DMS114 treated with DMSO at 0.1 percent for 48 hours (cell line): ENCODE results near the gene FGB.

Experiments used
- DNase-seq: peaks from one replicate; lab custom pipeline; 2025; ENCODE audit not compliant: unreplicated experiment; lab: John Stamatoyannopoulos, UW

The FGB gene

DNA sequence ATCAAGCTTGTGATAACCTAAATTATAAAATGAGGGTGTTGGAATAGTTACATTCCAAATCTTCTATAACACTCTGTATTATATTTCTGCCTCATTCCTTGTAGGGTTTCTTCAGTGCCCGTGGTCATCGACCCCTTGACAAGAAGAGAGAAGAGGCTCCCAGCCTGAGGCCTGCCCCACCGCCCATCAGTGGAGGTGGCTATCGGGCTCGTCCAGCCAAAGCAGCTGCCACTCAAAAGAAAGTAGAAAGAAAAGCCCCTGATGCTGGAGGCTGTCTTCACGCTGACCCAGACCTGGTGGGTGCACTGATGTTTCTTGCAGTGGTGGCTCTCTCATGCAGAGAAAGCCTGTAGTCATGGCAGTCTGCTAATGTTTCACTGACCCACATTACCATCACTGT, 2.9 kb downstream of the FGB start:
- DNase-seq = no peak

DNA sequence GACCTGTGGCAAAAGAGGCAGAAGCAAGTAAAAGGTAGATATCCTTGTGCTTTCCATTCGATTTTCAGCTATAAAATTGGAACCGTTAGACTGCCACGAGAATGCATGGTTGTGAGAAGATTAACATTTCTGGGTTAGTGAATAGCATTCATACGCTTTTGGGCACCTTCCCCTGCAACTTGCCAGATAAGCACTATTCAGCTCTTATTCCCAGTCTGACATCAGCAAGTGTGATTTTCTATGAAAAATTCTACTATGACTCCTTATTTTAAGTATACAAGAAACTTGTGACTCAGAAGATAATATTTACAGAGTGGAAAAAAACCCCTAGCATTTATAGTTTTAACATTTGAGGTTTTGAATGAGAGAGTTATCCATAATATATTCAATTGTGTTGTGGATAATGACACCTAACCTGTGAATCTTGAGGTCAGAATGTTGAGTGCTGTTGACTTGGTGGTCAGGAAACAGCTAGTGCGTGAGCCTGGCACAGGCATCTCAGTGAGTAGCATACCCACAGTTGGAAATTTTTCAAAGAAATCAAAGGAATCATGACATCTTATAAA, 3.9 kb downstream of the FGB start:
- no peak for DNase-seq

DNA sequence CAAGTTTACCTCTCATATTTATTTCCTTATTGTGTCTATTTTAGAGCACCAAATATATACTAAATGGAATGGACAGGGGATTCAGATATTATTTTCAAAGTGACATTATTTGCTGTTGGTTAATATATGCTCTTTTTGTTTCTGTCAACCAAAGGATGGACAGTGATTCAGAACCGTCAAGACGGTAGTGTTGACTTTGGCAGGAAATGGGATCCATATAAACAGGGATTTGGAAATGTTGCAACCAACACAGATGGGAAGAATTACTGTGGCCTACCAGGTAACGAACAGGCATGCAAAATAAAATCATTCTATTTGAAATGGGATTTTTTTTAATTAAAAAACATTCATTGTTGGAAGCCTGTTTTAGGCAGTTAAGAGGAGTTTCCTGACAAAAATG, 6.2 kb downstream of the FGB start:
- DNase-seq = no peak

DNA sequence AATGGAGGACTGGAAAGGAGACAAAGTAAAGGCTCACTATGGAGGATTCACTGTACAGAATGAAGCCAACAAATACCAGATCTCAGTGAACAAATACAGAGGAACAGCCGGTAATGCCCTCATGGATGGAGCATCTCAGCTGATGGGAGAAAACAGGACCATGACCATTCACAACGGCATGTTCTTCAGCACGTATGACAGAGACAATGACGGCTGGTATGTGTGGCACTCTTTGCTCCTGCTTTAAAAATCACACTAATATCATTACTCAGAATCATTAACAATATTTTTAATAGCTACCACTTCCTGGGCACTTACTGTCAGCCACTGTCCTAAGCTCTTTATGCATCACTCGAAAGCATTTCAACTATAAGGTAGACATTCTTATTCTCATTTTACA, 6.8 kb downstream of the FGB start:
- no peak for DNase-seq

DNA sequence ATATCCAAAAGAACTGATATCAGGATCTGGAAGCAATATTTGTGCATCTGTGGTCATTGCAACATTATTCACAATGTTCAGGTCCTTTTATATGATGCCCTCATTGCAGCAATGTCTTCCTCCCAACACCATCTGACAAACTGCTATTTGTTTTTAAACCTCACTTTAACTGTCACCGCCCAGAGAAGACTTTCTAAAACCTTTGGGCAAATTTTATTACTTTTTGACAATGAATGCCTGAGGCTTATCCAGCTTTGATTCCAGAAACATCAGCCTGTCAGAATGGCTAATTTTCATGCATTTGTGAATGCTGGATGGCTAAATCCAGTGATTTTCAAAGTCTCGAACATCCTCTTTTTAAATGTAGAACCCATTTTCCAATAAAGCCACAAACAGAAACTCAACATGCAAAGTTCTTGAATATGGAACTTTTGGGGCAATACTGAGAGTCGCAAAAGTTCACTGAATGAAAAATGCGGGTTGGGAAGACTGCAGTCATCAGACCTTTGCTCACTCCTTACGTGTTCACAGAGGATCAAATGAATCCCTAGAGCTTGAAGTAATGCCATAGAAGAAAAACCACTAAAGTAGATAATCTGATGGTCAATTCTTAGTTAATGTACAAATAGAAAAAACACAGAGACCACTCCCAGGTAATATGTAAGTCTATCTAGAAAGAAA, 10.5 kb downstream of the FGB start:
- no peak for DNase-seq

DNA sequence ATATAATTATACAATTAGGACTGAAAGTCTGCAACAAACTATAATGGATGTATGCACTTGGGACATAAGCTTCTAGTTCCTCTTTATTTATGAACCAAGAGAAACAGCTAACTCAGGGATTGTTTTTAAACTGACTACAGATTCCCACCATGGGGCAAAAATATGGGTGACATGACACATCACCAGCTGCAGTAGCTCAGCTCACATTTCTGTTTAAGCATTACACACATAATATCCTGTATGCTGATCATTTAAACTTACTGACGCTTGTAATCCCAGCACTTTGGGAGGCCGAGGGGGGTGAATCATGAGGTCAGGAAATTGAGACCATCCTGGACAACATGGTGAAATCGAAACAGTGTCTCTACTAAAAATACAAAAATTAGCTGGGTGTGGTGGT, 11.5 kb downstream of the FGB start:
- no peak for DNase-seq

DNA sequence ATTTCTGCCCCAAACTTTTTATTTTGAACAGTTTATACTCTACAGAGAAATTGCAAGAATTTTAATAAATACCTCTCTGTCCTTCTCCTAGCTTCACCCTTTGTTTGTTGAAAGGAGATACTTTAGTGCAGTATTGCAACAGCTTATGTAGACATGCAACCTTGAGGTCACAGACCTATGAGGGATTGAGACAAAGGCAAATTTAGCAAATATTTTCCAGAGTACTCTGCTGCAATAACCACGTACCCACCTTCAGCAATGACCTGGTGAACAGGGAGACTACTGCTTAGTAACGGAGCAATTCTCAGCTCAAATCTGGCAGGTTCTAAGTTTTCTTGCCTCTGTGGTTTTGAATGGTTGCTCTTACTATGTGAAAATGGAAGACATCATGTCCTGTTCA, 14.5 kb downstream of the FGB start:
- no peak for DNase-seq

DNA sequence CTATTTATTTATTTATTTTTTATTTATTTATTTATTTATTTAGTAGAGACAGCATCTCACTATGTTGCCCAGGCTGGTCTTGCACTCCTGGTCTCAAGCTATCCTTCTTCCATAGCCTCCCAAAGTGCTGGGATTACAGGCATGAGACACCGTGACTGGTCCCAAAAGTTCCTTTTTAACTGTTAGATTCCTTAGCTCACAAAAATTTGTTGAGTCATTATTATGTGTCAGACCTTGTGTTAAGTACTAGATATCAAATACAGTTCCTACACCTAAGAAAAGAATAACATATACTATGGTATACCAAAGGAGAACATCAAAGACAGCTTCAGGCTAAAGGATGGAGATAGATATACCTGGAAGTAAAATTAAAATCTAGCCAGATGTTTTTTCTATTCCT, 16.1 kb downstream of the FGB start:
- DNase-seq = no peak

DNA sequence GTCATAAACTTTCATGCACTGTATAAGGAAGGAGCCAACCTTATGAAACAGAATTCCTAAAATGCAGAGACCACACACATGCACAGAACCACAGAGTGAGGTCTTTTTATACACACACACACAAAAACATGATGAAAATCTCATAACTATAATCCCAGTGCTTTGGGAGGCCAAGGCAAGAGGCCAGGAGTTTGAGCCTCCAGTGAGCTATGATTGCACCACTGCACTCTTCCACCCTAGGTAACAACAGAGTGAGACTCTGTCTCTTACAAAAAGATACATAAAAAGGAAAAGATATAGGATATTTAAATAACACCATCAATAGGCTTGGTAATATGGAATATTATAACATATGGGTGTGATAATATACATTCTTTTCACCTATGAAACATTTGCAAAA, 17.1 kb downstream of the FGB start:
- no peak for DNase-seq

DNA sequence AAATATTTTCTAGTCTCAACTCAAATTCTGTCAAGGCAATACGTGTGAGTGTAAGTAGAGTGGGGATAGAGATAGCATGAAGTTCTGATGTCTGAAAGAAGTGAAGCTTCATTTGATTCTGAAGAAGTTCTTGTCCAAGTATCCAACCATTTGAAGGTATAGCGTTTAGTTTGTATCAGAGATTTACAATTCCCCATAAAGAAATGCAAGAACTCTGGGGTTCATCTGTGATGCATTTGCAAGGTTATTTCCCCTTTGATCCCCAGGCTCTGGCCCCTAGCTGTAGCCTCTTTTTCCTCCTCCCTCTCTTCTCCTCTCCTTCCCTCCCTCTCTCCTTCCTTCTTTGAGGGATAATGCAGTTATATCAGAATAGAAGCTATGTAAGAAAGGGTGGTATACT, 19.9 kb downstream of the FGB start:
- DNase-seq = no peak

DNA sequence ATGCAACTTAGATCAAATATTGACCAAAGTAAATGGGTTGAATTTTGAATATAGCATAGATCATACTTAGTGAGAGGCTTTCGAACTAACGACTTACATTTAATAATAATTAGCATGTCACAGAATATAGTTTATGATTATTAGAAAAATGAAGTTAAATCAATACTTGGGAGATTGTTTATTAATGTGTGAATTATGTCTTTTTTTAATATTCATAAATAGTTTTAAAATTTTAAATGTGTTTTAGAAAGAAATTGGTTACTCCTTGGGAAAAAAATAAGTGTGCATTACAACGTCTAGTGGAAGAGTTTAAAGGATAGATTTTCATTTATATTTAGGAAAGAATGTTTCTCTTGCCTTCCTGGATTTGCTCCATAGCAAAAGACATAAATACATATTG, 20.4 kb downstream of the FGB start:
- DNase-seq = no peak

DNA sequence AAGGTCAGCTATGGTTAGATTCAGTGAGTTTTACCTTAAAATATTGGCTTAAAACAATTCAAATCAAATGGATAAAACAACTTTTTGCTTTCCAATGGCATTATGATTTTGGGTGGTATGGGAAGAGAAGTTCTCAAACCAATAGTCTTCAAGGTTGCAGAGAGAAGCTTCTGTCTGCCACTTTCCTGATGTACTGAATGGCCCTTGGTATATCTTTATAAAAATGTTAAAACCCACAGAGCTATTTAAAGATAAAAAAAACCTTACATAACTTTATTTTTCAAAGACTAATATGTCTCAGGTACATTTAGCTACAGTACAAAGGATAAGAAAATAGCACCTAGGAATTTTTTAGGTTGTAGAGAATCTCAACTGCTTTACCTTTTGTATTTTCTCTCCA, 20.9 kb downstream of the FGB start:
- no peak for DNase-seq

DNA sequence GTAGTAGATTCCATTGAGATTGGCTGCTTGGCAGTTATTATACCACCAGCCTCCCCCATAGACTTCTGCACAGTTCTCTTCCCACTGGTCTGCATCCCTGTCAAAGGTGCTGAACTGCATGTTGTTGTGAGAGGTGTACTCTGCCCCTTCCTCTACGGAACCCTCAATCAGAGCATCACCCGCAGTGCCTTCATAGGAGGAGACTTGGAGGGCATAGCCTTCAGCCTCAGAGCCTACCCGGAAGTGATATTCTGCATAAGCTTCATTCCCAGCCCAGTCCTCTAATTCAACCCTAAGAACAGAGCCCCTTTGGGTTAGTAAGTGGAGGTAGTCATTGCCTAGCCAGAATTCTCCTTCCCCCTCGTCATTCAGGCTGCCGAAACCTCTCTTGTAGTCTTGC, 21.4 kb downstream of the FGB start:
- DNase-seq = no peak

DNA sequence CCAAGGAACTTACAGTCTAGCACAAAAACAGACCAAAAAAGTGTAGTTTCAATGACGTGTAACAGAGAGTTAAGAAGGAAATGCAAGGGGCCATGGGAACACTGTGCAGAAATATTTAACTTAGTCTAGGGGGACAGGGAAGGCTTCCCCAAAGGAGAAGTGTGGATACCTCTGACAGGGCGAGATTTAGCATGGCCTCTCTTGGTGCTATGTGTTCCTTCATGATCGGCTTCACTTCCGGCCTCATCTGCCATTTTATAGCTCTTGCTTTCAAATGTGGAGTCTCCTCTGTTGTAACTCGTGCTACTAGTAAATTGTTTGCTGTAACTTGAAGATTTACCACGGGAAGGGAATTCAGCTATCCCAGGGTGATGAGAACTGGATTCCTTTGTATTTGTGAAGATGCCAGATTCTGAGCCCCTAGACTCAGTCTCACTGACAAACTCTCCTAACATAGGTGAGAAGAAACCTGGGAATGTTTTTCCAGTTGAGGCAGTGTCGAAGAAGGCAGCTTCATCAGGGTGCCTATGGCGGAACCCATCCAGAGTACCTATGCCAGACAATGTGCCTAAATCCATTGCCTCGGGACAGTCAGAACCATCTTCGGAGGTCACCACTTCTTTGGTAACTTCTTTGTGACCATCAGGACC, 22.7 kb downstream of the FGB start:
- DNase-seq = no peak

DNA sequence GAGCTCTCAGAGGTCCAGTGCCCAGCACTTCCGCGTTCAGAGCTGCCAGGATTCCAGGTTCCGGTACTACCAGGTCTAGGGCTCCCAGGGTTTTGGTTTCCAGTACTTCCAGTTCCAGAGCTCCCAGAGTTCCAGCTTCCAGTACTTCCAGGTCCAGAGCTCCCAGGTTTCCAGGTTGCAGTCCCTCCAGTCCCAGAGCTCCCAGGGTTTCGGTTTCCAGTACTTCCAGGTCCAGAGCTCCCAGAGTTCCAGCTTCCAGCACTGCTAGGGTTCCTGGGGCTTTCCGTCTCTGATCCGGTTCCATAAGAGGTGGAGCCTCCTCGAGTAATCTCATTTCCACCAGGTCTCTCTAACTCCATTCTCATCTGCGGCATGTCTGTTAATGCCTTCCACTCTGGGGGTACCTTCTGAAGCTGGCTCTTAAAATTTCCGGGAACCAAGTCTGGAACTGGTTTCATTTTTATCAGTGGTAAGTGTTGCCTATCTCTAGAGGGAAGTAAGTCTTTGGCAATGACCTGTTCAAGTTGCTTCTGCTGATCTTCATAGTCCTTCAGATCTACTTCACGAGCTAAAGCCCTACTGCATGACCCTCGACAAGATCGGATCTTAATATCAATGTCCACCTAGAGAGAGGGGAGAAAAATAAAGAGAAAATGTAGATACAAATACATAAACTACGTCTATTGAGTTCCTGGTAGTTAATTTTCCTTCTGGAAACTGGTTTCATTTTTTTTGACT, 23.7 kb downstream of the FGB start:
- DNase-seq = no peak

DNA sequence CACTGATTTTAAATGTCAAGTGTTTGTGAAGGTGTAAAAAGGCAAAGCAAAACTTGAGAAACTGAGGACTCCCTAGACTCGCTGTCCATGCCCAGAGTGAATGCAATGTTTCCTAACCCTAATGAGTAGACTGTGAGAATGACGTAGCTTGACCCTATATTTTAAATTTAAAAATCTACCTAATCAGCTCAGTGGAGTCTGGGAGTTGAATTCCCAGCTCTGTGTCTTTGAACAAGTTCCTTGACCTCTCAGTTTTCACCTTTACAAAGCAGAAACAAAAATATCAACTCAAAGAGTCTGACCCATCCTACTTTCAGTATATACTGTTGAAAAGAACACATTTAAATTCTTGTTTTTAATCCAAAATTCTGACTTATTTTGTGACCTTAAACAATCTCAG, 25.4 kb downstream of the FGB start:
- no peak for DNase-seq

DNA sequence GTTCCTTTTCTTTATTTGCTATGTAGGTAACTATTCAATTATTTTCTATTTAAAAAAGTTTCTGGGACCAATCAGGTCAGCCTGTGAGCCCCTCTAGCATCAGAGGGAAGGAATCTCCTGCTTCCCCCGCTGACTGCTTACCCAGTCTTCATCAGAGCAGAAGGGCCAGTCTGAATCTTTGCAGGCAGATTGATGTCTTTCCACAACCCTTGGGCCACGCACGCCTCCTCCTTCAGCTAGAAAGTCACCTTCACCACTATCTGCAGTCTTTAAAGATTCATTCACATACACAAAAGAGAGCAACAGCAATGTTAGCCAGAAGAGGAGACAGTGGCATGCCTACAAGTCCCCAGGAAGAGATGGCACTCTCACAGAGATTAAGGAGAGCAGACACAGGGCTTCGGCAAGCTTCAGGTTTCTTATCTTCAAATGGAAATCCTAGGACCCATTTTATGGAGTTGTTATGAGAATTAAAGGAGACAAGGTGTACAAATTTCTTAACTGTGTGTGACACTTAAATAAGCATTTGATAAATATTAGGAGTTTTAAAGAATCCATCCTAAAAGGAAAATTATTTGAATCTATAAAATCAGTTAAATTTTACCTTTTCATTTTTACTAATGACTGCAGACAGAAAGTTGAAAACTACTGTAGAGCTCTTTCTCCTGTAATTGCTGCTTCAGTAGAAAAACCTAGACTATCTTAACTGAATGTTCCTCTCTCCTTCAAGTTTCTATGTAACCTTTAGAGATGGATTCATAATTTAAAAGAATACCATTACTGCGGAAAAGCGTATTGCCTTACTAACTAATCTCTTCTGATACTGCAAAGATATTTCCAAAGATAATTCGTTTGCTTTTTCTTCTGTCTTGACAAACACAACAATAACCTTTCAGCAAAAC, 26.7 kb downstream of the FGB start:
- no peak for DNase-seq

DNA sequence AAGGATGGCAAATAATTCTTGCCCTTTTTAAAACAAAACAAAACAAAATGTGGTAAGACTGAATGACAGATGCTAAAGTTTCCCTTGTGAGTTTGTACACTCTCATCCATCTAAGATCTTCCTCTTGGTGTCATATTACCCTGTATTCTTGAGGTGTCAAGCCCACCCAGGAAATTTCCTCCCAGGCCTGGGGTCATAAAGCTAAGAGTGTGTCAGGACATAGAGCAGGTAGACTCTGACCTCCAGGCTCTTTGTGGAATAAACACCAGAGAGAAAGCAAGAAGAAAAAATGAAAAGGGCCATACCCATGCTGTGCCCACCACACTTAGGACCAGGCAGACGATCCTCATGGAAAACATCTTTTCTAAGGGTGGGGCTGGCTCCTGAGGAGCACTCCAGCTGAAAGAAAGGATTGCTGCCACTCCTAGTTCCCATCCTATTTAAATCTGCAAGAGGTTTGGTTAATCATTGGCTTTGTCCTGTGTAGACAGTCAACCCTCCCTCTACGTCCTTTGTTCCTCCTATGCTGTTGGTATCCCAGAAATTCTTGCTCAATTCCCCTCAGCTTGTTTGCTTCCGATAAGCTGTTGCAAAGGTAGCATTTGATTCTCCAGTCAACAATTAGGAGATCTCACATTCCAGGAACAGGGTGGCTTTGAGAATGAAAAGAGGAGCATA, 27.7 kb downstream of the FGB start, which contains the start of gene FGA:
Gene FGA (minus strand): TSS at position 414 of the 678 bp plus-strand sequence. CDS start 55 bp downstream, at position 359.
- DNase-seq = no peak

DNA sequence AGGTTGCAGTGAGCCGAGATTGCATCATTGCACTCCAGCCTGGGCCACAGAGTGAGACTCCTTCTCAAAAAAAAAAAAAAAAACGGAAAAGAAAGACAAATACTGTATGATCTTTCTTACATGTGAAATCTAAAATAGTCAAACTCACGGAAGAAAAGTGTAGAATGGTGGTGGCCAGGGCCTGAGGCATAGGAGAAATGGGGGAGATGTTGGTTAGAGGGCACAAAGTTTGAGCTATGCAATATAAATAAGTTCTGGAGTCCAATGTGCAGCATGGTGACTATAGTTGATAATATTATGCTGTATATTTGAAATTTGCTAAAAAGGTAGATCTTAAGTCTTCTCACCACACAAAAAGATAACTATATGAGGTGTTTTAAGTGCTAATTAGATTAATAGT, 29.1 kb downstream of the FGB start:
- no peak for DNase-seq

DNA sequence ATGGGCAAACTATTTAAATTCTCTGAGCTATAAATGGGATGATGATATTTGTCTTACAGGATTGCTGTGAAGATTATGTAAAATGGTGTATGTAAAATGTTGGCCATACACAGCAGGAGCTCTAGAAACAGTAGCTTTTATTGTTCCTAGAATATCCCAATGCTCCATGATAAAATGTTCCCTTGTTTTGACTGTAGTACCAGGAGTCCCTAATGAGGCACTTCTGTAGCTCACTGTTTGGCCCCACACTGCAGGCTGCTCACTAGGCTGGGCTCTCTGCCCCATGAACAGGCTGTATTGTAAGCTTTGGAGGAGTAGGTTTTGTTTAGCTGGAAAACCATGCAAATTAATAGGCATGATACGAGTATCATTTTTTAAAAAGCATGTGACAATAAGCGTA, 31.1 kb downstream of the FGB start:
- no peak for DNase-seq
